B cell (primary cell): Measurements from ENCODE around the gene KCNIP2.

Source experiments
- CTCF ChIP-seq: fragments of 200-600 bp; IDR thresholded peaks from one replicate; pipeline ENCODE4 v1.8.0; 2022; ENCODE audit warnings: antibody characterized with exemption, mild to moderate bottlenecking
- EZH2 ChIP-seq: IDR thresholded peaks from 2 replicates; pipeline ENCODE4 v1.6.1; 2012; ENCODE audit warnings: borderline replicate concordance, low read depth, mild to moderate bottlenecking, moderate library complexity, low read length; ENCODE audit not compliant: insufficient read depth, poor library complexity, severe bottlenecking

DNA sequence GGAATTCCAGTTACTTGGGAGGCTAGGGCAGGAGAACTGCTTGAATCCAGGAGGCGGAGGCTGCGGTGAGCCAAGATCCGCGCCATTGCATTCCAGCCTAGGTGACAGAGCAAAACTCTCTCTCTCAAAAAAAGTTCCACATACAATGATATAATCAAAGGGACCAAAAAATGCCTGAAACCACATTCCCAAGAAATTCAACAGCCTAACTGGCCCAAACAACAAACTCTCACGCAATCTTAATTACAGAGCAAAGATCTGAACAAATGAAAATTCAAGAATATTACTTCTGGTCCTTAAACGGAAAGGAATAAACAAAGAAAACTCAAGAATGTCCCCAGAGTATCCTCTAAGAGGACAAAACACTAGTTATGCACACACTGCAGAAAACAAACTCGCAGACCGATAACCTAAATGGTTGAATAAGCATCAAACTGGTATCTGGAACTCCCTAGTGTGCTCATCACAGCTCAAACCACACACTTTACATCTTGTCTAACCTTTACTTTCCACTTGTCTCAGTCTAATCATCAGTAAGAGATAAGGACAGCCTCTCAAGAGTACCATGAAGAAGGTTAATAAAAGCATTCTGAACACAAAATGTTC, 29.0 kb downstream of the KCNIP2 start:
- no peak for TF ChIP-seq CTCF
- TF ChIP-seq EZH2, result no peak
